GM10248 (cell line): ENCODE data around the gene LCN12.

Source experiments
- CTCF ChIA-PET: fragments of 300-600 bp; sonication (Branson Sonifier 250); formaldehyde crosslinking; extraction: SDS; loops from one replicate; lab custom pipeline; 2021; ENCODE audit warnings: antibody characterized with exemption; lab: Yijun Ruan, JAX
- POLR2A ChIA-PET: fragments of 350-650 bp; sonication (Branson Sonifier 250); formaldehyde crosslinking; extraction: SDS; loops from one replicate; lab custom pipeline; 2020; ENCODE audit warnings: antibody characterized with exemption; lab: Yijun Ruan, JAX
- DNase-seq: peaks from one replicate; pipeline ENCODE4 v3.0.0; 2012; ENCODE audit errors: extremely low spot score
- TF ChIP-seq, protein P1 (sequence below): IDR thresholded peaks from 2 replicates; pipeline ENCODE4 v1.5.1; 2012; ENCODE audit warnings: mild to moderate bottlenecking, low read depth; ENCODE audit errors: extremely low read depth, missing control alignments, control extremely low read depth

Gene LCN12

DNA sequence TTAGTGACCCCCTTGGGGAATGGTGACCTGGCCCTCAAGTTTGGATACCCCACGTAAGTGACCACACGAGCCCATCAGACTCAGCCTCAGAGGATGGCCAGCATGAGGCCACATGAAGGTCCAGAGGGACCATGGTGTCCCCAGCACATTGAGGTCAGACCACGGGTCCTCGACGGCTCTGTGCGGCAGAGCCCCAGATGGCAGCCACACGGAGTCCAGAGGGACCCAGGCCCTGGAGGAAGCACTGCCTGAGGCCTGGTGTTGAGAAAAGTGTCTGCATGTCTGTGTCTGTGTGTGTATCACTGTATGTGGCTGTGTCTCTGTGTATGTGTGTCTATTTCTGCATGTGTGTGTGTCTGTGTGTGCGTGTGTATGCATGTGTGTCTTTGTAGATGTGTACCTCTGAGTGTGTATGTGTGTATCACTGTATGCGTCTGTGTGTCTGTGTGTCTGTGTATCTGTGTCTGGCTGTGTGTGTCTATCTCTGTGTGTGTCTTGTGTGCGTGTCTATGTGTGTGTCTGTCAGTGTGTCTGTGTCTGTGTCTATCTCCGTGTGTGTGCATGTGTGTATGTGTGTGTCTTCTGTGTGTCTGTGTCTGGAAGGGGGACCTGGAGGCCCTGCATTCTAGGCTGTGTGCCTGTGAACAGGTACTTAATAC, 31.7 kb downstream of the LCN12 start:
- ChIA-PET POLR2A (no interaction called here), CTCF (no interaction called here)
- no peak for DNase-seq
- TF ChIP-seq, protein P1, sequence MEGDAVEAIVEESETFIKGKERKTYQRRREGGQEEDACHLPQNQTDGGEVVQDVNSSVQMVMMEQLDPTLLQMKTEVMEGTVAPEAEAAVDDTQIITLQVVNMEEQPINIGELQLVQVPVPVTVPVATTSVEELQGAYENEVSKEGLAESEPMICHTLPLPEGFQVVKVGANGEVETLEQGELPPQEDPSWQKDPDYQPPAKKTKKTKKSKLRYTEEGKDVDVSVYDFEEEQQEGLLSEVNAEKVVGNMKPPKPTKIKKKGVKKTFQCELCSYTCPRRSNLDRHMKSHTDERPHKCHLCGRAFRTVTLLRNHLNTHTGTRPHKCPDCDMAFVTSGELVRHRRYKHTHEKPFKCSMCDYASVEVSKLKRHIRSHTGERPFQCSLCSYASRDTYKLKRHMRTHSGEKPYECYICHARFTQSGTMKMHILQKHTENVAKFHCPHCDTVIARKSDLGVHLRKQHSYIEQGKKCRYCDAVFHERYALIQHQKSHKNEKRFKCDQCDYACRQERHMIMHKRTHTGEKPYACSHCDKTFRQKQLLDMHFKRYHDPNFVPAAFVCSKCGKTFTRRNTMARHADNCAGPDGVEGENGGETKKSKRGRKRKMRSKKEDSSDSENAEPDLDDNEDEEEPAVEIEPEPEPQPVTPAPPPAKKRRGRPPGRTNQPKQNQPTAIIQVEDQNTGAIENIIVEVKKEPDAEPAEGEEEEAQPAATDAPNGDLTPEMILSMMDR: no peak

DNA sequence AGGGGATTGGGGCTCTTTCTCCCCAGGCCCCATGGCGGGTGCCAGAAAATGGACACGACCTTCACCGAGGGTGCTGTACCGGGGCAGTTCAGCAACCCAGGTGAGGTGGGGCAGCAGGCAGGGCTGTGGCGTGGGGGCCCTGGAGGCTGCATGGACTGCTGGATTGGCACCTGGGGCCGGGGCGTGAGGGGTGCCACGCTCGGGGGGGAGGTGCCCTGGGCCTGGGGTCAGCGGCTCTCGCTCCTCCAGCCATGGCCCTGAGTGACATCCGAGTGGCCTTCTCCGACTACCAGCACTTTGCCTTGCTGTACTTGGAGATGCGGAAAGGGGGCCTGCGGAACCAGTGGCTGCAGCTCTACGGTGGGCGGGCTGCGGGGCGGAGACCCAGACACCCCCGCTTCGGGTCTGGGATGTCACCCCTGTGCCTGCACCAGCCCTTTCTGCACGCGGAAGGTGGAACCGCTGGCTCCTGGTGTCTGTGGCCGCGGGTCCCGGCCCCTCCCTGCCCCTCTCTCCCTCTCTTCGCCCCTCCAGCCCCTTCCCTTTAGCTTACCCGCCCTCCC, 32.5 kb downstream of the LCN12 start:
- CTCF ChIA-PET: no interaction called here
- POLR2A ChIA-PET: no interaction called here
- no peak for DNase-seq
- TF ChIP-seq, protein P1: no peak

DNA sequence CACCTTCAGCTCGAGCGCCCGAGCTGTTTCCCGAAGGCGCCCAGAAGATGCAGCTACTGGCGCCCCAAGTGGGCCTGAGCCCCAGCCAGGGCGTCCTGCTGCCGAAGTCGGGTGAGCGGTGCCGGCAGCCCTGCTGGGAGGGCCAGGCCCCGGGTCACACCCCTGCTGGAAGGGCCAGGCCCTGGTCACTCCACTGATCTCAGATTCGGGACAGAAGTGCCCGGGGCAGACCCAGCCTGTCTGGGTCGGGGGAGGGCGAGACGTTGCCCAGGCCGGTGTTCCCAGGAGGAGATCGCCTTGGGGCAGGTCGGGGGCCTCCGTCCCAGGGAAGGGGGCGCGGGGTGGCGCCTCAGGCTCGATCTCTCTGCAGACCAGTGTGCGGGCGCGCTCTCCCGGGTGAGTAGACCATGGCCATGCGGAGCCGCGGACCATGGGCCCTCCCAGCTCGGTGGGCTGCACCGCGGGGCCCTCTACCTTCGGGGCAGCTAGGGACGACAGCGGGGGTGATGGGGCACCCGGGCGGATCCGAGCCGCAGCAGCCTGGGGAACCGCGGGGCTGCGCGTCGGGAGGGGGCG, 33.0 kb downstream of the LCN12 start:
- POLR2A ChIA-PET: no interaction called here
- TF ChIP-seq, protein P1: no peak
- CTCF ChIA-PET: no interaction called here
- DNase-seq: no peak

DNA sequence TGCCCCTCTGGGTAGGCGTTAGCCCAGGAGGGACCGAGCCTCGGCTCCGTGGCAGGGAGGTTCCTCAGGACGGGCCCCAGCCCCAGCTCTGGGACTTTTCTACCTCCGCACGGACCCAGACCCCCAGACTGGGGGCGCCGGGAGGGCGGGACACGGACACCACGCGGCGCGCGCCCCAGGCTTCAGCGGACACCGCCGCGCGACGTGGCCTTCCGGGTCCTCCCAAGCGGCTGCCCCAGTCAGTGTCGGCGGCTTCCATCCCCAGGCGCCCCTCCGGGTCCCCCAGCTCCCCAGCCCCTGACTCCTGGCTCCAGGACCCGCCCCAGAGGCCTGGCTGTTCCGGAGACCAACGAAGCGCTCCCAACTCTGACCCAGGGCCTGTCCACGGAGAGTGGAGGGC, 33.8 kb downstream of the LCN12 start:
- TF ChIP-seq, protein P1: no peak
- DNase-seq: no peak
- ChIA-PET POLR2A (no interaction called here), CTCF (interaction anchor here (1.2 to 1.3 kb wide), 2 partner anchors 43 to 50 kb away, joined by 3 to 5 read pairs; no protein-coding TSS in a partner anchor)

DNA sequence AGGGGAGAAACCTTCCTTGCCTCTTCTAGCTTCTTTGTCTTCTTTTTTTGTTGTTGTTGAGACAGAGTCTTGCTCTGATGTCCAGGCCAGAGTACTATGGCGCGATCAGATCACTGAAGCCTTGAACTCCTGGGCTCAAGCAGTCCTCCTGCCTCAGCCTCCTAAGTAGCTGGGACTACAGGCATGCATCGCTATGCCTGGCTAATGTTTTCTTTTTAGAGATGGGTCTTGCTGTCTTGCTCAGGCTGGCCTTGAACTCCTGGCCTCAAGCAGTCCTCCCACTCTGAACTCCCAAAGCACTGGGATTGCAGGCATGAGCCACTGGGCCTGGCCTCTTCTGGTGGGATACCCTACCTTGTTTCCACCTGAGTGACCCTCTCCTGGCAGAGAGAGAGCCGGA, 36.8 kb downstream of the LCN12 start:
- CTCF ChIA-PET: interaction anchor here (1.2 to 2.4 kb wide), 7 partner anchors 11 to 75 kb away, joined by 3 to 9 read pairs (median 6); partner anchors contain the start of gene NPDC1

DNA sequence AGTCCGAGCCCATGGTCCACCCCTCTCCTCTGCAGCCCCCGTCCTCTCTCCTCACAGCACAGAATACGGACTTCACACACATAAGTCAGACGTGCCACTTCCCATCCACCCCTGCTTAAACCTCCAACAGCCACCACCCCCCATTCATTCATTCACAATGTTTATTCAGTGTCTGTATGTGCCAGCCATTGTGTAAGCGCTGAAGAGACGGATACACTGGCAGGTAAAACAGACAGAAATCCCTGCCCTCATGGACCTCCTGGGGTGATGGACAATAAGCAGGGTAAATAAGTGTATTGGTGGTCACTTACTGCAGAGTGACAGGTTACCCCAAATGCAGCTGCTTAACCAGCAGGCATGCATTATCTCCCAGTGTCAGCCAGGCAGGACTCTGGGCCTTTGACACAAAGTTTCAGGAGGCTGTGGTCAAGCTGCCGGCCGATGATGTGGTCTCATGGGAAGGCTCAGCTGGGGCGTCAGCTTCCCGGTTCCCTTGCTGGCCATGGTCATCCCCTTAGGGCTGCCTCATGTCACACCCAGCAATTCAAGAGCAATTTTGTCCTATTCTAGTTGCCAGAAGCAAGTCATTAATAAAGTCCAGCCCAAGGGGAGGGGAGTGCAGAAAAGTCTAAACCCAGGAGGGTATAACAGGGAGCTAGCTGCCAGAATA, 38.3 kb downstream of the LCN12 start:
- ChIA-PET CTCF (interaction anchor here (1.0 to 3.5 kb wide), 3 partner anchors 39 to 56 kb away, joined by 3 to 16 read pairs (median 7); partner anchors contain the start of gene NPDC1), POLR2A (no interaction called here)
- DNase-seq: no peak
- TF ChIP-seq, protein P1: no peak

More for the DNA sequence above, 36.8 kb downstream of the LCN12 start:
- POLR2A ChIA-PET: no interaction called here
- TF ChIP-seq, protein P1: no peak
- no peak for DNase-seq
